Thymus (tissue), 11 donors: Measurements from ENCODE around the gene IGF2. TPM values are rescaled to one million over a fixed set of nuclear protein-coding genes. Genes with fewer than 3 reads are reported as not detected.
A peak's percentile ranks its signal among the peaks of the same experiment; 100 is the strongest.

Source experiments
- DNase-seq, 9 donors: peaks; one replicate each; pipeline ENCODE4 v3.0.0-alpha.2; 2013; ENCODE audit warnings: low spot score in 9 of 9, low read depth in 6 of 9, missing footprints in 1 of 9
- H3K27ac ChIP-seq, 2 donors: one replicate each; pipeline ENCODE4 v1.5.1; 2013; ENCODE audit warnings: control low read depth in 1 of 2, low read depth in 1 of 2, low read length in 1 of 2, mild to moderate bottlenecking in 1 of 2, moderate library complexity in 1 of 2
- H3K27me3 ChIP-seq, 2 donors: one replicate each; pipeline ENCODE4 v1.5.1; 2013; ENCODE audit warnings: low read length in 1 of 2; ENCODE audit not compliant: control insufficient read depth in 2 of 2, insufficient read depth in 1 of 2
- H3K36me3 ChIP-seq, 2 donors: one replicate each; pipeline ENCODE4 v1.5.1; 2013; ENCODE audit warnings: low read length in 1 of 2, mild to moderate bottlenecking in 1 of 2, moderate library complexity in 1 of 2; ENCODE audit not compliant: control insufficient read depth in 2 of 2, insufficient read depth in 2 of 2
- H3K4me1 ChIP-seq, 2 donors: one replicate each; pipeline ENCODE4 v1.5.1; 2013; ENCODE audit warnings: low read length in 2 of 2; ENCODE audit not compliant: control insufficient read depth in 2 of 2, insufficient read depth in 2 of 2
- H3K4me3 ChIP-seq, 2 donors: one replicate each; pipeline ENCODE4 v1.5.1; 2013; ENCODE audit warnings: low read length in 2 of 2, control low read depth in 1 of 2, mild to moderate bottlenecking in 1 of 2
- H3K9me3 ChIP-seq, 2 donors: one replicate each; pipeline ENCODE4 v1.5.1; 2013; ENCODE audit warnings: low read length in 1 of 2, mild to moderate bottlenecking in 1 of 2; ENCODE audit not compliant: control insufficient read depth in 2 of 2, insufficient read depth in 1 of 2
- WGBS: extraction: QIAGEN DNeasy Blood & Tissue Kit; methylation state at CpG from one replicate; pipeline ENCODE4 v1.1.7; 2013; 5-methylcytosine and 5-hydroxymethylcytosine counted together
- polyA plus RNA-seq: library from polyadenylated mRNA; stranded (reverse); fragments of 200-250 nt; gene quantifications from one replicate; pipeline ENCODE4 v1.2.3, GENCODE V29; 2013
- total RNA-seq: library from RNA; stranded (reverse); fragments of 120-200 nt; gene quantifications from one replicate; pipeline ENCODE4 v1.2.4, GENCODE V29; 2013
- donor health status: healthy.

The IGF2 gene
- total and polyA plus RNA-seq, 2 donors: 7.2 to 38.2 TPM

GRCh38 chr11:2094354-2095197, 44.6 kb downstream of the IGF2 start:
- Histone ChIP-seq H3K4me3 (no peak overlapping the region), H3K9me3 (peaks cover 0 to 6% of the 10 kb centered on the region in 2 donors), H3K27ac (no peak overlapping the region), H3K4me1 (peaks cover 0 to 8% of the 10 kb centered on the region in 2 donors), H3K36me3 (no peaks in the 10 kb centered on the region), H3K27me3 (peaks cover 0 to 29% of the 10 kb centered on the region in 2 donors)
- WGBS: 94% methylated on average over 21 of the region's 21 CpGs
- DNase-seq: no peak

- peaks cover 0 to 29% of the 10 kb centered on the region in 2 donors for H3K27me3 ChIP-seq
- no peaks in the 10 kb centered on the region for H3K36me3 ChIP-seq
- H3K27ac ChIP-seq: no peak overlapping the region
- H3K9me3 ChIP-seq: peaks cover 0 to 9% of the 10 kb centered on the region in 2 donors
- 89% methylated on average over 18 of the region's 18 CpGs for WGBS
- H3K4me3 ChIP-seq: no peak overlapping the region
- H3K4me1 ChIP-seq: peaks cover 0 to 8% of the 10 kb centered on the region in 2 donors
- no peak for DNase-seq
Measured at GRCh38 chr11:2093575-2094353, 45.4 kb downstream of the IGF2 start.

DNA sequence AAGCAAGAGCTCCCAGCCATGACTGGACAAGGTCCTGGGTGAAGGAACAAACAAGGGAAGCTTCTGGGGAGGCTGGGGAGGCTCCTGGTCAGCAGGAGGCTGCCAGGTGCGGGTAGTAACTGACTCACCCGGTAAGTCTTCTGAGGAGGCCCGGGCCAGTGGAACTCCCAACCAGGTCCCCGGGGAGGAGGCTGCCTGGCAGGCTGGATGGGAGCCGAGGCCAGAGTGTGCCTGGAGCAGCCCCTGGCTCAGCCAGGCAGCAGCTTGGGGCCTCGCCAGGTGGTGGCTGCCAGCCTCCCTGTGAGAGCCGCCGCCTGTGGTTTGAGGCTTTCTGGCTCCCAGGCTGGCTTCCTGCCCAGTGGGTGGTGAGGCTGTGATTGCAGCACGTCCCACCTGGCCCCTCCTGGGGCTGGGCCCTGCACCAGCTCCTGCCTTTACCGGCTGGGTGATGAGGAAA, 46.2 kb downstream of the IGF2 start:
- peak in 4 of 9 donors; percentile 28 to 65 (median 36) for DNase-seq
- Histone ChIP-seq H3K9me3 (peaks cover 0 to 9% of the 10 kb centered on the region in 2 donors), H3K27ac (no peak overlapping the region), H3K36me3 (no peaks in the 10 kb centered on the region), H3K27me3 (peaks cover 0 to 29% of the 10 kb centered on the region in 2 donors), H3K4me1 (peaks cover 0 to 8% of the 10 kb centered on the region in 2 donors), H3K4me3 (no peak overlapping the region)
- WGBS: 9% methylated on average over 10 of the region's 10 CpGs

DNA sequence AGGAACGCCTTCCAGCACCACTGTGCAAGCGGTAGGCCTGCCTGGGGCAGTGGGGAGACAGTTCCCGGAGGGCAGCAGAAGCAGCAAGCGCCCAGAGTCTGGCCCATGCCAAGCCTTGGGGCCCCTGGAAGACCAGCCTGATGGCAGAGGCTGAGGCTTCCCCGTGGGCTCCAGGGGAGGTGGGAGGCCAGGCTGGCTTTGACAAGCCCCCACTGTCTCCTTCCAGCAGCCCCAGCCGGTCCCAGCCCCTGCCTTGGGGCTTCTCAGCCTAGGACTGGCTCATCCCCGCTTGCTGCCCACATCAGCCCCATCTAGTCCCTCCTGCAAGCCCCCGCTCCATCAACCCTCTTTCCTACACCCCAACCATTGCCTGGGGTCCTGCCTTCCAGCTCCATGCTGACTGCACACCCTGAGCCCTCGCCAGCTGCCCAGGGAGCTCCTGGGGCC, 46.7 kb downstream of the IGF2 start:
- Histone ChIP-seq H3K36me3 (no peaks in the 10 kb centered on the region), H3K4me1 (peaks cover 0 to 8% of the 10 kb centered on the region in 2 donors), H3K4me3 (no peak overlapping the region), H3K9me3 (peaks cover 0 to 9% of the 10 kb centered on the region in 2 donors), H3K27me3 (peaks cover 0 to 29% of the 10 kb centered on the region in 2 donors), H3K27ac (no peak overlapping the region)
- WGBS: 89% methylated on average over 9 of the region's 9 CpGs
- no peak for DNase-seq

- 94% methylated on average over 18 of the region's 18 CpGs for WGBS
- Histone ChIP-seq H3K4me1 (peaks cover 0 to 8% of the 10 kb centered on the region in 2 donors), H3K36me3 (no peaks in the 10 kb centered on the region), H3K9me3 (peaks cover 0 to 9% of the 10 kb centered on the region in 2 donors), H3K4me3 (no peak overlapping the region), H3K27ac (no peak overlapping the region), H3K27me3 (peaks cover 0 to 29% of the 10 kb centered on the region in 2 donors)
- DNase-seq: no peak
Measured at GRCh38 chr11:2091786-2092463, 47.3 kb downstream of the IGF2 start.

DNA sequence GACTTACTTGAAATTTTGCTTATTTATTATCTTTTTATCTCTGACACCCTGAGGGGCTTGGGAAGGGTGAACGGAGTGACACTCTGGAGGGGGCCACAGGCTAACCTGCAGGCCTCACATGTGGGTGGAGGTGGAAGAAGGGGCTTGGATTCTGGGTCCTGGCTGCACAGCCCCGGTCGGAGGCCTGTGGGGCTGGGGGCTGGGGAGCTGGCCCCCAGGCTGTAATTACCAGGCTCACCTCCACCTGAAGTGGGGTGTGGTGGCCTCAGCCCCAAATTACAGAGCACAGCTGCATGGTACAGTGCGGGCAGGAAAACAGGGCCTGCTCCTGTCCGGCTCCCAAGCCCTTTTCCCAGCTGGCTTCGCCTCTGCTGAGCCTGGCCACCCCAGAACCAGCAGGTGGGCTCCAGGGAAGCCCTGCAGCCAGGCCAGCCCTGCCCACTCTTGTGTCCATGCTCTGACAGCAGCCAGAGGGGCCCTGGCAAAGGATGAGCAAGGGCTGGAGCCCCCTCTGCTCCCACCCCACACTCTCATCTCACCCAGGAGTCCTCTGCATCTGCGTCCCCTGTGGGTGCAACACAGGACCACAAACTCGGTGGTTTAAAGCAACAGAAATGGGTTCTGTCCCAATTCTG, 48.0 kb downstream of the IGF2 start:
- 90% methylated on average over 8 of the region's 8 CpGs for WGBS
- H3K27me3 ChIP-seq: peaks cover 0 to 29% of the 10 kb centered on the region in 2 donors

DNA sequence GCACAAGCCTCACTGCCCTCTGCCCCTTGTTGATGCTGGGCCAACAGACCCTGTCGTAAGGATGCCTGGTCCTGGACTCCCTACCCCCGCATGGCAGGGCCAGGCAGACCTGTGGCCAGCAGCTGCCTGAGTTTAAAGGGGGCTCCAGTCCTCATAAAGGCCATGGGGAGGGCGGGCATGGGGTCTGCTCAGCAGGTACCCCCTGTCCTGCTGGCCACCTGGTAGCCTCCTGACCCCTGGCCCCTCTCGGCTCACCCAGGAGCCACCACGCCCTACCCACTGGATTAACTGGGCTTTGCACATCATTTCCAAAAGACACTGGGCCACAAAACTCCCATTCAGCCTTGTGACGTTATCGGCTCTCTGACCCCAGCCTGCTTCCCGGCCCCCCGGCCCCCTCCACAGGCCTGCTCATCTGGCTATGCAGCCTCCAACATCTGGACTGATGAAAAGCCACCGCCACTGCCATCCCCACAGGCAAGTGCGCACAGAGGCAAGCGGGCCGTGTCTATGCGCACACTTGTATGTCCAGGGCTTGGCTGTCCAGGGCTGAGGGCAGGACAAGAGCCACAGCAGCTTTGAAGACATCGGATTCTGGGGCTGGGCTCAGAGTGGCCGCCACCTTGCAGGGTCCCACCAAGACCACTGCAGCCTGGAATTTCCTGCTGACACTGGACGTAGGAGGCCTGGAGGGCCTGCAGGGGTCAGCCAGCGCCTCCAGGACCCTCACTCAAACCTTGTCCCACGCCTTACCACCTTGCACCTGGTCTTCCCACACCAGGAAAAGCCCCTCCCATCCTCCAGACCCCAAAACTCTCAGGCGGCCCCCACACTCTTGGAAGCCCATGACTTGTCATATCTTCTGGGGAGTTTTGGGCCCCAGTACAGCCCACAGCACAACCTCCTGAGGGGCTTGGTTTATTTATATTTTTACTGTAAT, 48.7 kb downstream of the IGF2 start:
- H3K27me3 ChIP-seq: peaks cover 0 to 27% of the 10 kb centered on the region in 2 donors

More for the DNA sequence above, 48.0 kb downstream of the IGF2 start:
- Histone ChIP-seq H3K4me3 (no peak overlapping the region), H3K36me3 (no peaks in the 10 kb centered on the region), H3K9me3 (peaks cover 0 to 9% of the 10 kb centered on the region in 2 donors), H3K27ac (no peak overlapping the region), H3K4me1 (peaks cover 0 to 8% of the 10 kb centered on the region in 2 donors)
- DNase-seq: no peak

More for the DNA sequence above, 48.7 kb downstream of the IGF2 start:
- no peak overlapping the region for H3K27ac ChIP-seq
- peaks cover 0 to 8% of the 10 kb centered on the region in 2 donors for H3K4me1 ChIP-seq
- 95% methylated on average over 20 of the region's 20 CpGs for WGBS
- no peaks in the 10 kb centered on the region for H3K36me3 ChIP-seq
- no peak for DNase-seq
- H3K9me3 ChIP-seq: peaks cover 0 to 9% of the 10 kb centered on the region in 2 donors
- H3K4me3 ChIP-seq: no peak overlapping the region
